Neural cell (in vitro differentiated cells): ENCODE measurements around the gene HOXC12. TPM values are rescaled to one million over a fixed set of nuclear protein-coding genes. Genes with fewer than 3 reads are reported as not detected.

Experiments used
- H2AFZ ChIP-seq: fragments of 200-600, 300-800 bp; sonication (generic), shearing (Covaris generic); 2 replicates; pipeline ENCODE4 v1.6.0; 2014; ENCODE audit warnings: low read depth, mild to moderate bottlenecking, antibody characterized with exemption, low read length, moderate library complexity
- H3F3A ChIP-seq: fragments of 200-600 bp; shearing (Covaris generic); 2 replicates; pipeline ENCODE4 v1.6.1; 2016; ENCODE audit warnings: mild to moderate bottlenecking, moderate library complexity, mixed read lengths, antibody characterized with exemption, low read length; ENCODE audit not compliant: insufficient read depth, poor library complexity, severe bottlenecking
- H3K27ac ChIP-seq: fragments of 200-600, 300-800 bp; sonication (generic), shearing (Covaris generic); 2 replicates; pipeline ENCODE4 v1.5.1; 2014; ENCODE audit warnings: mild to moderate bottlenecking, low read length, moderate library complexity
- H3K27me3 ChIP-seq: fragments of 300-800, 200-600 bp; sonication (generic), shearing (Covaris generic); 2 replicates; pipeline ENCODE4 v1.6.0; 2014; ENCODE audit warnings: mild to moderate bottlenecking, low read depth, low read length, moderate library complexity; ENCODE audit not compliant: insufficient read depth
- H3K36me3 ChIP-seq: fragments of 300-800, 200-600 bp; sonication (generic), shearing (Covaris generic); 2 replicates; pipeline ENCODE4 v1.5.1; 2014; ENCODE audit warnings: mild to moderate bottlenecking, antibody characterized with exemption, low read length, moderate library complexity; ENCODE audit not compliant: insufficient read depth
- H3K4me2 ChIP-seq: fragments of 300-800, 200-600 bp; sonication (generic), shearing (Covaris generic); 2 replicates; pipeline ENCODE4 v1.6.0; 2014; ENCODE audit warnings: mild to moderate bottlenecking, low read length
- H3K4me3 ChIP-seq: fragments of 300-800, 200-600 bp; sonication (generic), shearing (Covaris generic); 2 replicates; pipeline ENCODE4 v1.5.1; 2014; ENCODE audit warnings: mild to moderate bottlenecking, low read length, moderate library complexity
- H3K79me2 ChIP-seq: fragments of 200-600 bp; shearing (Covaris generic); replicated peaks from 2 replicates; pipeline ENCODE4 v1.6.0; 2014; ENCODE audit warnings: mild to moderate bottlenecking, low read length, moderate library complexity; ENCODE audit not compliant: insufficient read depth
- H3K9ac ChIP-seq: fragments of 300-800, 200-600 bp; sonication (generic), shearing (Covaris generic); 2 replicates; pipeline ENCODE4 v1.6.1; 2016; ENCODE audit warnings: mild to moderate bottlenecking, low read length, mixed read lengths
- H3K9me2 ChIP-seq: fragments of 200-600 bp; shearing (Covaris generic); 2 replicates; pipeline ENCODE4 v1.6.1; 2016; ENCODE audit warnings: mild to moderate bottlenecking, low read length, mixed read lengths; ENCODE audit not compliant: insufficient read depth
- H3K9me3 ChIP-seq: fragments of 200-600, 300-800 bp; sonication (generic), shearing (Covaris generic); 2 replicates; pipeline ENCODE4 v1.6.1; 2016; ENCODE audit warnings: mild to moderate bottlenecking, mixed run types, low read length, moderate library complexity, mixed read lengths
- H4K20me1 ChIP-seq: fragments of 200-600 bp; shearing (Covaris generic); 2 replicates; pipeline ENCODE4 v1.6.1; 2016; ENCODE audit warnings: mild to moderate bottlenecking, mixed run types; ENCODE audit not compliant: insufficient read depth
- CTCF ChIP-seq: fragments of 450-650 bp; IDR thresholded peaks from 2 replicates; pipeline ENCODE4 v1.5.1; 2014; ENCODE audit warnings: antibody characterized with exemption, mild to moderate bottlenecking, moderate library complexity; ENCODE audit not compliant: poor library complexity, severe bottlenecking
- EP300 ChIP-seq: fragments of 450-650 bp; conservative IDR thresholded peaks from 2 replicates; pipeline ENCODE4 v1.6.1; 2014; ENCODE audit warnings: antibody characterized with exemption, mild to moderate bottlenecking, moderate library complexity; ENCODE audit not compliant: poor library complexity, severe bottlenecking
- EZH2 ChIP-seq: fragments of 200-600, 300-800 bp; shearing (Covaris generic), sonication (generic); IDR thresholded peaks from 2 replicates; pipeline ENCODE4 v1.6.1; 2014; ENCODE audit warnings: antibody characterized with exemption, low read length, borderline replicate concordance, mild to moderate bottlenecking; ENCODE audit not compliant: insufficient read depth, poor library complexity, severe bottlenecking
- POLR2AphosphoS5 ChIP-seq: IDR thresholded peaks from 2 replicates; pipeline ENCODE4 v1.6.1; 2012
- RAD21 ChIP-seq: fragments of 450-650 bp; conservative IDR thresholded peaks from 2 replicates; pipeline ENCODE4 v1.6.1; 2014; ENCODE audit warnings: antibody characterized with exemption, mild to moderate bottlenecking, moderate library complexity
- REST ChIP-seq: IDR thresholded peaks from 2 replicates; pipeline ENCODE4 v1.6.1; 2012; ENCODE audit warnings: borderline replicate concordance
- SMC3 ChIP-seq: fragments of 450-650 bp; conservative IDR thresholded peaks from 2 replicates; pipeline ENCODE4 v1.6.1; 2014; ENCODE audit warnings: antibody characterized with exemption, mild to moderate bottlenecking, moderate library complexity; ENCODE audit not compliant: poor library complexity
- TAF1 ChIP-seq: IDR thresholded peaks from 2 replicates; pipeline ENCODE4 v1.6.1; 2012; ENCODE audit warnings: low read depth
- polyA plus RNA-seq: library from polyadenylated mRNA; depleted of rRNA; stranded (reverse); fragments of >200 nt; gene quantifications from 2 replicates; pipeline ENCODE4 v1.2.3, GENCODE V29; 2014

Gene HOXC12
- polyA plus RNA-seq, 1 donor from 2014 or later: not detected

- H3K9ac ChIP-seq: no peak overlapping the region
- no peaks in the 10 kb centered on the region for H3K9me3 ChIP-seq
- H3K9me2 ChIP-seq: no peaks in the 10 kb centered on the region
- TF ChIP-seq POLR2AphosphoS5: no peak
- no peak for TF ChIP-seq CTCF
- TF ChIP-seq SMC3: no peak
- TF ChIP-seq REST: no peak
- no peak for TF ChIP-seq EP300
- TF ChIP-seq RAD21: no peak
- no peak overlapping the region for H2AFZ ChIP-seq
- H3K4me2 ChIP-seq: no peak overlapping the region
- H3K79me2 ChIP-seq: no peaks in the 10 kb centered on the region
- H3K4me3 ChIP-seq: no peak overlapping the region
- no peaks in the 10 kb centered on the region for H3F3A ChIP-seq
- no peaks in the 10 kb centered on the region for H3K36me3 ChIP-seq
- no peaks in the 10 kb centered on the region for H4K20me1 ChIP-seq
- H3K27ac ChIP-seq: no peak overlapping the region
- peaks cover 100% of the 10 kb centered on the region for H3K27me3 ChIP-seq
Observed at GRCh38 chr12:53966085-53966384, 11.3 kb downstream of the HOXC12 start.

- Histone ChIP-seq H3K36me3 (no peaks in the 10 kb centered on the region), H3K27ac (no peak overlapping the region), H3K27me3 (peaks cover 100% of the 10 kb centered on the region), H4K20me1 (no peaks in the 10 kb centered on the region), H3K79me2 (no peaks in the 10 kb centered on the region), H3K9ac (no peak overlapping the region), H3K4me2 (no peak overlapping the region), H3K4me3 (no peak overlapping the region), H2AFZ (no peak overlapping the region), H3F3A (no peaks in the 10 kb centered on the region), H3K9me2 (no peaks in the 10 kb centered on the region), H3K9me3 (no peaks in the 10 kb centered on the region)
- TF ChIP-seq EZH2 (peak; percentile 94), RAD21 (no peak), REST (no peak), TAF1 (no peak), POLR2AphosphoS5 (peak; percentile 8)
Observed at GRCh38 chr12:53966385-53967133, 11.9 kb downstream of the HOXC12 start.
